Heart left ventricle (tissue), 16 donors: ENCODE data around the gene ATG16L2. TPM values are rescaled to one million over a fixed set of nuclear protein-coding genes. Genes with fewer than 3 reads are reported as not detected.

Experiments used
- ATAC-seq, 4 donors: fragments of 200-7000 bp; cut with Tn5 transposase; one replicate each; pipeline ENCODE4 v1.9.1; 2020 to 2022; ENCODE audit warnings: moderate library complexity in 4 of 4, mild to moderate bottlenecking in 3 of 4, moderate number of reproducible peaks in 1 of 4
- DNase-seq, 5 donors: peaks; one replicate each; pipeline ENCODE4 v3.0.0-alpha.2; 2020
- H3K27ac ChIP-seq, 12 donors: fragments of 200-600 bp; sonication (generic) in 4 of 12; one replicate each; pipeline versions ENCODE4 v1.5.0 to v1.8.0; 2016 to 2022; ENCODE audit warnings: mild to moderate bottlenecking in 2 of 12
- H3K27me3 ChIP-seq, 9 donors: fragments of 200-600 bp; sonication (generic) in 2 of 9; one replicate each; pipeline versions ENCODE4 v1.5.1 to v1.8.0; 2016 to 2022; ENCODE audit warnings: mild to moderate bottlenecking in 3 of 9
- H3K36me3 ChIP-seq, 9 donors: fragments of 200-600 bp; sonication (generic) in 2 of 9; one replicate each; pipeline versions ENCODE4 v1.5.0 to v1.8.0; 2018 to 2022; ENCODE audit warnings: mild to moderate bottlenecking in 2 of 9
- H3K4me1 ChIP-seq, 12 donors: fragments of 200-600 bp; sonication (generic) in 4 of 12; one replicate each; pipeline versions ENCODE4 v1.5.0 to v1.8.0; 2016 to 2022; ENCODE audit warnings: mild to moderate bottlenecking in 3 of 12
- H3K4me3 ChIP-seq, 12 donors: fragments of 200-600 bp; sonication (generic) in 4 of 12; one replicate each; pipeline versions ENCODE4 v1.5.0 to v1.8.0; 2017 to 2022; ENCODE audit warnings: mild to moderate bottlenecking in 9 of 12, moderate library complexity in 4 of 12
- H3K9me3 ChIP-seq, 12 donors: fragments of 200-600 bp; sonication (generic) in 4 of 12; one replicate each; pipeline versions ENCODE4 v1.5.0 to v1.8.0; 2016 to 2022; ENCODE audit warnings: mild to moderate bottlenecking in 1 of 12
- CTCF ChIP-seq, 12 donors: fragments of 200-600 bp; sonication (generic) in 4 of 12; IDR thresholded peaks; one replicate each; pipeline versions ENCODE4 v1.5.0 to v1.8.0; 2018 to 2022; ENCODE audit warnings: antibody characterized with exemption in 12 of 12, mild to moderate bottlenecking in 5 of 12
- POLR2A ChIP-seq, 2 donors: fragments of 450-650 bp; IDR thresholded peaks; one replicate each; pipeline ENCODE4 v1.6.1; 2017; ENCODE audit warnings: antibody characterized with exemption in 2 of 2, mild to moderate bottlenecking in 2 of 2, moderate library complexity in 2 of 2
- WGBS, 4 donors: extraction: QIAGEN DNeasy Blood & Tissue Kit in 2 of 4; methylation state at CpG; one replicate each; pipeline versions ENCODE4 v1.1.5 to v1.1.7; 2013 to 2018; 5-methylcytosine and 5-hydroxymethylcytosine counted together
- intact Hi-C, 10 donors: fragments of 100-400 bp; cut with DNase I; formaldehyde crosslinking; loops; one replicate each; pipeline versions ENCODE4 v1.11.1 to v1.14.2; 2022
- polyA plus RNA-seq, 2 donors: library from polyadenylated mRNA; stranded (reverse); fragments of 200-250 nt; gene quantifications; one replicate each; pipeline ENCODE4 v1.2.3, GENCODE V29; 2013
- total RNA-seq, 9 donors: library from RNA; depleted of rRNA in 2 of 9; stranded (reverse); fragments of >200 nt in 2 of 9; fragmentation: NEBNext Ultra II Directional in 3 of 9; extraction: Animal tissue kit (Norgen Biotek cat#: 25700) in 3 of 9; gene quantifications; one replicate each; pipeline versions ENCODE4 v1.1.0 to v1.2.4, GENCODE V29; 2016 to 2023
- donor health status: ischemic (EF 13 %, LVEDD 7.1; RV severe dilation, severe dysfunction).
- donor health status: healthy with polysubstance abuse.
- donor health status: DM: no; HTN: yes; CAD: no.
- donor health status: DM: no; HTN: no; CAD: no.
- donor health status: ischemic (EF 25% LVEDD 6.9; RV normal size, moderate dysfunction).
- donor health status: ischemic (EF 25% LVEDD 5.7; RV mildly dilated, moderate dysfunction).
- donor health status: healthy.
- donor health status: DM: yes; HTN: yes; CAD: no.
- donor health status: ischemic (EF 35%, LVEDD 5.7; RV mildly dilated, moderate dysfunction).
- donor health status: nonischemic (EF 11% LVEDD 7.7; RV severe dilation, severe dysfunction).
- donor health status: DM: yes; HTN: yes; CAD: no.
- donor health status: PGD.
- donor health status: ischemic (EF 29% LVEDD 5.4; RV normal size, mild dysfunction).
- donor health status: nonischemic (EF 23%, LVEDD 6.1; RV moderate dilation, normal function).

Gene ATG16L2
- total and polyA plus RNA-seq, 11 donors: 6.0 to 28.9 (median 13.2) TPM

GRCh38 chr11:72816404-72816990 is 2.3 kb downstream of the ATG16L2 start:
- TF ChIP-seq POLR2A (IDR thresholded peaks at IDR 0.05) (no peak), CTCF (IDR thresholded peaks at IDR 0.05) (no peak)
- DNase-seq (peak in 2 of 5 donors; percentile 28 to 62), ATAC-seq (no peak)
- peaks cover 2 to 51% (median 38%) of the 10 kb centered on the region in 12 donors for H3K4me1 ChIP-seq
- intact Hi-C loops: no loop called here
- H3K27ac ChIP-seq: peak overlapping the region in 1 of 12 donors; percentile 96
- WGBS, 4 donors: 77 to 84% (median 82%) methylated on average over 5 to 7 of the region's 7 CpGs
- no peaks in the 10 kb centered on the region for H3K9me3 ChIP-seq
- no peaks in the 10 kb centered on the region for H3K27me3 ChIP-seq
- H3K4me3 ChIP-seq: peak overlapping the region in 4 of 12 donors; percentile 74 to 99 (median 84)
- peaks cover 0 to 39% (median 20%) of the 10 kb centered on the region in 9 donors for H3K36me3 ChIP-seq

GRCh38 chr11:72817966-72818365 is 3.8 kb downstream of the ATG16L2 start:
- peaks cover 0 to 47% (median 20%) of the 10 kb centered on the region in 9 donors for H3K36me3 ChIP-seq
- H3K27ac ChIP-seq: no peak overlapping the region
- intact Hi-C loops: no loop called here
- no peaks in the 10 kb centered on the region for H3K27me3 ChIP-seq
- DNase-seq (peak in 1 of 5 donors; percentile 32), ATAC-seq (no peak)
- TF ChIP-seq CTCF (IDR thresholded peaks at IDR 0.05): no peak
- no peak for TF ChIP-seq POLR2A (IDR thresholded peaks at IDR 0.05)
- WGBS, 4 donors: 96 to 100% (median 98%) methylated on average over 4 of the region's 4 CpGs
- no peak overlapping the region for H3K4me3 ChIP-seq
- H3K4me1 ChIP-seq: peaks cover 2 to 50% (median 31%) of the 10 kb centered on the region in 12 donors
- no peaks in the 10 kb centered on the region for H3K9me3 ChIP-seq

- H3K27me3 ChIP-seq: no peaks in the 10 kb centered on the region
- peaks cover 2 to 41% (median 26%) of the 10 kb centered on the region in 12 donors for H3K4me1 ChIP-seq
- no peak overlapping the region for H3K27ac ChIP-seq
- ATAC-seq (no peak), DNase-seq (no peak)
- no peak overlapping the region for H3K4me3 ChIP-seq
- intact Hi-C loops: no loop called here
- 81 to 90% (median 87%) methylated on average over 4 of the region's 4 CpGs for WGBS, 4 donors
- H3K9me3 ChIP-seq: no peaks in the 10 kb centered on the region
- peaks cover 0 to 57% (median 20%) of the 10 kb centered on the region in 9 donors for H3K36me3 ChIP-seq
- TF ChIP-seq POLR2A (IDR thresholded peaks at IDR 0.05): no peak
- no peak for TF ChIP-seq CTCF (IDR thresholded peaks at IDR 0.05)
Measured at GRCh38 chr11:72818971-72819370, 4.8 kb downstream of the ATG16L2 start.

- H3K27ac ChIP-seq: no peak overlapping the region
- peaks cover 0 to 73% (median 20%) of the 10 kb centered on the region in 9 donors for H3K36me3 ChIP-seq
- WGBS, 4 donors: 92 to 96% (median 95%) methylated on average over 15 of the region's 15 CpGs
- no peak overlapping the region for H3K4me3 ChIP-seq
- DNase-seq: peak in 1 of 5 donors; percentile 59
- no peak for TF ChIP-seq CTCF (IDR thresholded peaks at IDR 0.05)
- no peak for TF ChIP-seq POLR2A (IDR thresholded peaks at IDR 0.05)
- H3K4me1 ChIP-seq: peaks cover 2 to 31% (median 19%) of the 10 kb centered on the region in 12 donors
- no peaks in the 10 kb centered on the region for H3K27me3 ChIP-seq
- intact Hi-C loops: no loop called here
- ATAC-seq: no peak
- no peaks in the 10 kb centered on the region for H3K9me3 ChIP-seq
Measured at GRCh38 chr11:72820439-72821139, 6.4 kb downstream of the ATG16L2 start.
